Melanocyte of skin (primary cell): ENCODE measurements around the gene IQCF2. TPM values are rescaled to one million over a fixed set of nuclear protein-coding genes. Genes with fewer than 3 reads are reported as not detected.

Experiments used
- small RNA-seq, 2 donors: library from RNA; depleted of rRNA; stranded (forward); fragments of <200 nt; gene quantifications; one replicate each; pipeline ENCODE3, GENCODE V24; 2012
- total RNA-seq, 2 donors: library from RNA; depleted of rRNA; stranded (reverse); fragments of >200 nt; gene quantifications; 2 replicates each; pipeline ENCODE4 v1.2.3, GENCODE V29; 2012

The IQCF2 gene
- total RNA-seq, result not detected

GRCh38 chr3:51860703-51861665 is at the start of gene IQCF2:
Gene IQCF2 (plus strand): TSS chr3:51861615. CDS start chr3:51861667, 52 bp downstream.

GRCh38 chr3:51875501-51875900 is 14.1 kb downstream of the IQCF2 start, which contains the start of gene IQCF5:
Gene IQCF5 (minus strand): TSS chr3:51875601. CDS start chr3:51875531, 70 bp downstream.

Small RNA genes lying within 50 kb of the gene (small RNA-seq; reads per million reads assigned to genes)
- 0 reads per million in 2 donors for gene RN7SL504P

Other genes with a start within 250 kb of the IQCF2 start
- 10 to 100 TPM; 77.3 to 78.1 TPM for gene TEX264, start 190.4 kb upstream of the IQCF2 start, total RNA-seq
- under 1 TPM; under 0.01 TPM for gene GRM2, start 154.5 kb upstream of the IQCF2 start, total RNA-seq
- not detected for gene IQCF6, start 82.4 kb upstream of the IQCF2 start, total RNA-seq
- not detected for gene IQCF5, start 14.0 kb downstream of the IQCF2 start, total RNA-seq
- not detected for gene IQCF1, start 41.7 kb downstream of the IQCF2 start, total RNA-seq
- gene RRP9, start 80.3 kb downstream of the IQCF2 start, total RNA-seq, result 10 to 100 TPM; 16.2 to 49.3 TPM
- 10 to 100 TPM; 10.3 to 14.8 TPM for gene PARP3, start 80.7 kb downstream of the IQCF2 start, total RNA-seq
- gene GPR62, start 93.8 kb downstream of the IQCF2 start, total RNA-seq, result under 1 TPM in 1 of 2 donors, not detected in 1; under 0.01 TPM
- 10 to 100 TPM; 10.3 to 21.3 TPM for gene PCBP4, start 105.8 kb downstream of the IQCF2 start, total RNA-seq
- 10 to 100 TPM; 24.3 to 26.5 TPM for gene ABHD14B, start 112.4 kb downstream of the IQCF2 start, total RNA-seq
- 1 to 10 TPM; 9.0 to 9.6 TPM for gene ABHD14A, start 113.4 kb downstream of the IQCF2 start, total RNA-seq
- gene ACY1, start 121.9 kb downstream of the IQCF2 start, total RNA-seq, result 10 to 100 TPM; 53.0 to 59.6 TPM
- gene RPL29, start 134.3 kb downstream of the IQCF2 start, total RNA-seq, result 1,000 to 10,000 TPM in 1 of 2 donors, 100 to 1,000 TPM in 1; 900 to 1,242 TPM
- 10 to 100 TPM in 1 of 2 donors, 1 to 10 TPM in 1; 7.9 to 15.0 TPM for gene DUSP7, start 195.0 kb downstream of the IQCF2 start, total RNA-seq